H9 (cell line): ENCODE data around the gene GHRHR. TPM values are rescaled to one million over a fixed set of nuclear protein-coding genes. Genes with fewer than 3 reads are reported as not detected.

Source experiments
- DNase-seq: peaks from one replicate; pipeline ENCODE4 v3.0.0-alpha.2; 2017
- H2AFZ ChIP-seq: one replicate; pipeline ENCODE4 v1.6.1; 2013; ENCODE audit warnings: mild to moderate bottlenecking, low read length, control low read depth, moderate library complexity
- H2AK5ac ChIP-seq: 2 replicates; pipeline ENCODE4 v1.6.1; 2013; ENCODE audit warnings: low read length, control low read depth, mixed read lengths; ENCODE audit not compliant: insufficient read length
- H2BK120ac ChIP-seq: one replicate; pipeline ENCODE4 v1.6.1; 2013; ENCODE audit warnings: low read depth, mild to moderate bottlenecking, low read length, control low read depth, inconsistent platforms; ENCODE audit not compliant: poor library complexity, severe bottlenecking
- H2BK12ac ChIP-seq: 2 replicates; pipeline ENCODE4 v1.6.1; 2013; ENCODE audit warnings: low read length, control low read depth, mixed read lengths, low read depth; ENCODE audit not compliant: insufficient read length
- H2BK15ac ChIP-seq: 2 replicates; pipeline ENCODE4 v1.6.1; 2013; ENCODE audit warnings: low read depth, low read length, control low read depth
- H2BK20ac ChIP-seq: one replicate; pipeline ENCODE4 v1.6.1; 2013; ENCODE audit warnings: low read depth, mild to moderate bottlenecking, low read length, control low read depth, inconsistent platforms; ENCODE audit not compliant: poor library complexity, severe bottlenecking
- H2BK5ac ChIP-seq: 2 replicates; pipeline ENCODE4 v1.6.1; 2013; ENCODE audit warnings: low read length, control low read depth, mixed read lengths; ENCODE audit not compliant: insufficient read length
- H3K14ac ChIP-seq: 2 replicates; pipeline ENCODE4 v1.6.1; 2013; ENCODE audit warnings: low read length, control low read depth; ENCODE audit not compliant: insufficient read depth
- H3K18ac ChIP-seq: 2 replicates; pipeline ENCODE4 v1.6.1; 2013; ENCODE audit warnings: low read depth, mild to moderate bottlenecking, mixed read lengths, low read length, control low read depth; ENCODE audit not compliant: insufficient read length
- H3K23ac ChIP-seq: 2 replicates; pipeline ENCODE4 v1.6.1; 2013; ENCODE audit warnings: low read length, control low read depth, mixed read lengths, low read depth; ENCODE audit not compliant: insufficient read length
- H3K23me2 ChIP-seq: 2 replicates; pipeline ENCODE4 v1.6.1; 2013; ENCODE audit warnings: low read depth, mild to moderate bottlenecking, mixed read lengths, low read length, control low read depth; ENCODE audit not compliant: insufficient read length, poor library complexity, severe bottlenecking
- H3K27ac ChIP-seq: 2 replicates; pipeline ENCODE4 v1.5.1; 2013; ENCODE audit warnings: low read length, control low read depth, mixed read lengths, low read depth; ENCODE audit not compliant: insufficient read length
- H3K27me3 ChIP-seq: 2 replicates; pipeline ENCODE4 v1.6.1; 2013; ENCODE audit warnings: low read length, control low read depth, inconsistent platforms; ENCODE audit not compliant: insufficient read depth
- H3K4ac ChIP-seq: 2 replicates; pipeline ENCODE4 v1.6.1; 2013; ENCODE audit warnings: low read depth, mild to moderate bottlenecking, control low read depth, inconsistent platforms, low read length, moderate library complexity
- H3K4me1 ChIP-seq: 2 replicates; pipeline ENCODE4 v1.6.1; 2013; ENCODE audit warnings: low read length, control low read depth, inconsistent platforms; ENCODE audit not compliant: insufficient read depth
- H3K4me2 ChIP-seq: 2 replicates; pipeline ENCODE4 v1.6.1; 2013; ENCODE audit warnings: low read length, control low read depth, mixed read lengths; ENCODE audit not compliant: insufficient read length, insufficient read depth
- H3K56ac ChIP-seq: 2 replicates; pipeline ENCODE4 v1.6.1; 2013; ENCODE audit warnings: low read depth, mild to moderate bottlenecking, mixed read lengths, low read length, control low read depth; ENCODE audit not compliant: insufficient read length
- H3K79me1 ChIP-seq: 2 replicates; pipeline ENCODE4 v1.6.1; 2013; ENCODE audit warnings: low read depth, mild to moderate bottlenecking, moderate library complexity, low read length, control low read depth, inconsistent platforms; ENCODE audit not compliant: insufficient read depth, poor library complexity, severe bottlenecking
- H3K79me2 ChIP-seq: 2 replicates; pipeline ENCODE4 v1.6.1; 2013; ENCODE audit warnings: low read length, control low read depth, inconsistent platforms; ENCODE audit not compliant: insufficient read depth
- H3K9ac ChIP-seq: 2 replicates; pipeline ENCODE4 v1.6.1; 2013; ENCODE audit warnings: low read length, control low read depth, mixed read lengths; ENCODE audit not compliant: insufficient read length; ENCODE audit errors: extremely low read depth
- H3K9me3 ChIP-seq: one replicate; pipeline ENCODE4 v1.6.1; 2013; ENCODE audit warnings: low read depth, low read length, inconsistent platforms; ENCODE audit not compliant: control insufficient read depth
- H3T11ph ChIP-seq: one replicate; pipeline ENCODE4 v1.6.1; 2013; ENCODE audit warnings: mild to moderate bottlenecking, low read length, control low read depth, inconsistent platforms
- H4K20me1 ChIP-seq: one replicate; pipeline ENCODE4 v1.6.1; 2013; ENCODE audit not compliant: control insufficient read depth, insufficient read length, insufficient read depth
- H4K5ac ChIP-seq: 2 replicates; pipeline ENCODE4 v1.6.1; 2013; ENCODE audit warnings: low read depth, mild to moderate bottlenecking, mixed read lengths, low read length, control low read depth; ENCODE audit not compliant: insufficient read length
- H4K8ac ChIP-seq: replicated peaks from 2 replicates; pipeline ENCODE4 v1.6.1; 2013; ENCODE audit warnings: low read length, control low read depth, mixed read lengths, low read depth; ENCODE audit not compliant: insufficient read length
- H4K91ac ChIP-seq: 2 replicates; pipeline ENCODE4 v1.6.1; 2013; ENCODE audit warnings: low read depth, mild to moderate bottlenecking, moderate library complexity, mixed read lengths, low read length, control low read depth; ENCODE audit not compliant: insufficient read length
- H3K27ac Mint-ChIP-seq, 3 experiments: 2 replicates in 2 of 3; 3 replicates in 1 of 3; pipeline ENCODE4 v1.8.0; 2020 to 2021; ENCODE audit warnings: mixed read lengths in 3 of 3, mild to moderate bottlenecking in 1 of 3, moderate library complexity in 1 of 3
- H3K27me3 Mint-ChIP-seq: 2 replicates; pipeline ENCODE4 v1.8.0; 2021; ENCODE audit warnings: low read depth, mild to moderate bottlenecking, moderate library complexity, mixed read lengths
- H3K36me3 Mint-ChIP-seq, 3 experiments: 2 replicates in 2 of 3; 3 replicates in 1 of 3; pipeline ENCODE4 v1.8.0; 2020 to 2021; ENCODE audit warnings: low read depth in 3 of 3, mixed read lengths in 3 of 3; ENCODE audit not compliant: insufficient read depth in 1 of 3
- H3K4me1 Mint-ChIP-seq, 2 experiments: 2 replicates each; pipeline ENCODE4 v1.8.0; 2020; ENCODE audit warnings: mixed read lengths in 2 of 2
- H3K4me3 Mint-ChIP-seq, 2 experiments: 2 replicates in 1 of 2; 3 replicates in 1 of 2; pipeline ENCODE4 v1.8.0; 2020 to 2021; ENCODE audit warnings: mild to moderate bottlenecking in 2 of 2, mixed read lengths in 2 of 2, moderate library complexity in 1 of 2
- H3K9me3 Mint-ChIP-seq, 2 experiments: 2 replicates in 1 of 2; 3 replicates in 1 of 2; pipeline ENCODE4 v1.8.0; 2020; ENCODE audit warnings: mild to moderate bottlenecking in 2 of 2, mixed read lengths in 2 of 2, moderate library complexity in 1 of 2
- CTCF ChIP-seq: fragments of 200-600 bp; sonication (generic); conservative IDR thresholded peaks from 3 replicates; pipeline ENCODE4 v1.8.0; 2021; ENCODE audit warnings: antibody characterized with exemption, mild to moderate bottlenecking
- WGBS: extraction: QIAGEN DNeasy Blood & Tissue Kit; methylation state at CpG from one replicate; pipeline ENCODE4 v1.1.7; 2013; ENCODE audit warnings: missing lambda C conversion rate, low lambda C conversion rate, mixed read lengths; ENCODE audit not compliant: insufficient read length; ENCODE audit errors: extremely low coverage; 5-methylcytosine and 5-hydroxymethylcytosine counted together
- total RNA-seq: library from RNA; stranded (reverse); gene quantifications from 2 replicates; pipeline ENCODE4 v1.2.1, GENCODE V29; 2021

GHRHR gene
- total RNA-seq, 1 experiment from 2014 or later = 7.4 TPM

- Histone ChIP-seq H2BK120ac (no peak overlapping the region), H3K4me2 (no peak overlapping the region), H2AK5ac (no peak overlapping the region), H3K9ac (no peak overlapping the region), H4K5ac (no peak overlapping the region), H3K79me1 (no peaks in the 10 kb centered on the region), H3K79me2 (no peaks in the 10 kb centered on the region), H4K8ac (no peak overlapping the region), H3K27me3 (no peaks in the 10 kb centered on the region), H3K23me2 (no peaks in the 10 kb centered on the region), H3K14ac (no peak overlapping the region; the same call in 1 of the 2 replicates), H2BK15ac (no peak overlapping the region), H3K27ac (no peak overlapping the region), H3K23ac (no peak overlapping the region), H4K20me1 (no peaks in the 10 kb centered on the region), H2BK5ac (no peak overlapping the region), H2BK12ac (no peak overlapping the region), H3T11ph (no peak overlapping the region), H3K18ac (no peak overlapping the region), H3K4ac (no peak overlapping the region), H4K91ac (no peak overlapping the region), H3K9me3 (no peaks in the 10 kb centered on the region), H2AFZ (no peak overlapping the region), H2BK20ac (no peak overlapping the region), H3K4me1 (no peaks in the 10 kb centered on the region), H3K56ac (no peak overlapping the region)
- peak; percentile 20 for DNase-seq
- Mint-ChIP-seq H3K4me1 (peaks cover 0 to 13% of the 10 kb centered on the region in 2 experiments; a peak in 2 of 4 replicates), H3K27ac (no peak overlapping the region), H3K27me3 (peaks cover 8% of the 10 kb centered on the region), H3K4me3 (no peak overlapping the region), H3K36me3 (no peaks in the 10 kb centered on the region), H3K9me3 (no peaks in the 10 kb centered on the region)
- no CpG with 5 or more reads among the region's 19 CpGs for WGBS
- no peak for TF ChIP-seq CTCF
These were observed 42.0 kb upstream of the GHRHR start for GRCh38 chr7:30921540-30922401.
